Measurements from ENCODE around the gene TCAP.

Gene TCAP

GRCh38 chr17:39629898-39630297 lies 35.3 kb upstream of the TCAP start:
- no peak for DNase-seq

DNA sequence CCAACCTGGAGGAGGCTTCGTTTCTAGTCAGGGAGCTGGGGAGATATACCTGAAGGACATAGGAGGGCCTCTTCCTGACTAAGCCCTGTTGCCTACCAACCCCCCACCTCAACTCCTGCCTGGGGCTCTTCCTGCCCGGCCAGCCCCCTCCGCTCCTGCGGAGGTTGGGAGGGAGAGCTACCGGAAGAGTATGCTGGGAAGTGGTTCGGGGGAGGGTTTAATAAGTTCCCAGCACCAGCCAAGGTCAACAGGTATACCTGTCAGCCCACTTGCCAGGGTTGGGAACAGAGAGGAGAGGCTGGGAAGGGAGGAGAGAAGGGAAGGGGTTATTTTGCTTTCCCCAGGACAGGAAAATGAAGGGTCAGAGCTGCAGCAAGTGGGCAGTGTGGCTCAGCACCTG lies 33.7 kb upstream of the TCAP start:
- DNase-seq, result no peak

DNA sequence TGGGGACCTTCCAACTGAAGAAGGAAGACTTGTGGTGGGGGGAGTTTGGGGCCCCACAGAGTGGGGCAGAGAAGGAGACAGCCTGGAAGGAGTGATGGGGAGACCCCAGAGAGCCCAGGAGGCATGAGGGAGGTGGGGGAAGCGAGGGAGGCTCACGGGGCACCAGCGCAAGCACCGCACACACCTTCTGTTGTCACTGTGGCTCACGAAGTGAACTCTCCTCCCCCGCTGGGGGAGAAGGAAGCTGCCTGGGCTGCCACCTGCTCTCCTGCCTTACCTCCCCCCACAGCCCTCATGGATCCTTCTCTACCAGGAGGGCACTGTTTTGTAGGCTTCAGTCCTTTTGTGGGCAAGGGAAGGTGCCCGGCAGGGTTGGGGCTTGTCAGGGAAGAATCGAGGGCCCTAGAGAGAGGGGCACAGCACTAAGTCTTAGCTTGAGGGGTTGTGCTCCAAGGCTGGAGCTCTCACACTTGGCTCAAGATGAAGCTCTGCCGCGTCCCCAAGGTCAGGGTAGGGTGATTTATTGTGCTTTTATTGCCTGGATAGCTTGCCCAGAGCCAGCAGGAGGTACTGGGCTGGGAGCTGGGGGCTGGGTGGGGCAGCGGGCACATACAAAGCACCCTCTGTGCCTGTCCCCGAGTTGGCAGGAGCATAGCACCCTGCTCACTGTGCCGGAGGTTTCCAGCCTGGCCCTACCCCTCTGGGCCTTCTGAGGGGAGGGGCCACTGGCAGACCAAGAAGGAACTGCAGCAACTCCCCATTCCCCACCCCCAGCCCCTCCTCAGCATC lies 32.8 kb upstream of the TCAP start:
- no peak for DNase-seq

DNA sequence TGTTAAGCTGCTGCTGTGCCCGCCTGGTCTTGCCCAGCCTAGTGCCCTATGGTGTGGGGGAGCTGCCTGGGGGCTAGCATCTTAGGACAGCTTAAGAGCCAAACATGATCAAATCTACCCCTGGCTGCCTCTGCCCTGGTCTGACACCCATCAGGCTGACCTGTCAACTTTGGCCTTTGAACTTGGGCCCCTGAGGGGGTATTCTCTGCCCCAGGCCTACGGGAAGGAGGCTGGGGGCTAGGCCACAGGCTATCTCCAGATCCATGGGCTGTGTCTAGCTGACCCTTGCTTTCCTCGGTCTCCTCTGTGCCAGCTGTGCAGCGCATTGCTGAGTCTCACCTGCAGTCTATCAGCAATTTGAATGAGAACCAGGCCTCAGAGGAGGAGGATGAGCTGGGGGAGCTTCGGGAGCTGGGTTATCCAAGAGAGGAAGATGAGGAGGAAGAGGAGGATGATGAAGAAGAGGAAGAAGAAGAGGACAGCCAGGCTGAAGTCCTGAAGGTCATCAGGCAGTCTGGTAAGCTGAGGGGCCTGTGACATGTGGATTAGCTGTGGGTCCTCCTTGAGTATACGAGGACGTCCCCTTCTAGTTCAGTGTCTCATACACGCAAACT lies 31.5 kb upstream of the TCAP start:
- DNase-seq, result no peak

- no peak for DNase-seq
These were observed 30.7 kb upstream of the TCAP start for GRCh38 chr17:39634384-39634871.

GRCh38 chr17:39635614-39636176 lies 29.5 kb upstream of the TCAP start:
- DNase-seq, result no peak

- DNase-seq, result no peak
These were observed 28.6 kb upstream of the TCAP start for GRCh38 chr17:39636587-39636926.

GRCh38 chr17:39636927-39637736 lies 28.0 kb upstream of the TCAP start, which contains the start of gene STARD3:
Gene STARD3 (plus strand): TSS chr17:39637144. CDS start chr17:39653532, 16,388 bp downstream.
- peak; percentile 11 for DNase-seq

DNA sequence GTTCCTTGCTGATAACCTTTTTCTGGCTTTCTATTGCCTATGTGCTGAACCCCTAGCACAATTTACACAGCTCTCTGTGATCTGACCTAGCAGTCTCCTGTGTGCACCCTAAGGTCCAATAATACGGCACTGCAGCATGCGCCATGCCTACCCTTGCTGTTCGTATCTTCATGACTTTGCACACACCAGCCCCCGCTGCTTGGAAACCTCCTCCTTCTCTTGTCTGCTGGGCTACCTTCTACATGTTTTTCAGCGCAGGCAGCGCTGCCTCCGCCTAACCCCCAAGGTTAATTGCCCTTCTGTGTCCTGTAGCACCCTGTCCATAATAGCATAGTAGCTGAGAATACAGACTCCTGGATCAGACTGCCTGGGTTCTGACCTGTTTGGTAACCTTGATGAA lies 26.8 kb upstream of the TCAP start:
- DNase-seq, result no peak

GRCh38 chr17:39639043-39639442 lies 26.1 kb upstream of the TCAP start:
- DNase-seq, result no peak

- DNase-seq, result no peak
These were observed 25.3 kb upstream of the TCAP start for GRCh38 chr17:39639566-39640458.

- no peak for DNase-seq
These were observed 24.5 kb upstream of the TCAP start for GRCh38 chr17:39640591-39641031.

DNA sequence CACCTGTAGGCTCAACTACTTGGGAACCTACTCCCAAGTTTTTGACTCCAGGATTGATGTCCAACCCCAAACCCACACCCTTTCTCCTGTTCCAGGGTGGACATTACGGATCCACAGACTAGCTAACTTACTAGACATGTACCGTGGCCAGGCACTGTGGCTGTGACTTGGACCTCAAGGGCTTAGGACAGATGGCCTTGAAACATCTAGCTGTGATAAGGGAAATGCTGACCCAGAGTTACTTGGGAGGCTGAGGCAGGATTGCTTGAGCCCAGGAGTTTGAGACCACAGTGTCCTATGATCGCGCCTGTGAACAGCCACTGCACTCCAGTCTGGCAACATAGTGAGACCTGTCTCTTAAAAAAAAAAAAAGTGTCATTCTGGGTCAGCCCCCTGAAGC lies 24.1 kb upstream of the TCAP start:
- no peak for DNase-seq

DNA sequence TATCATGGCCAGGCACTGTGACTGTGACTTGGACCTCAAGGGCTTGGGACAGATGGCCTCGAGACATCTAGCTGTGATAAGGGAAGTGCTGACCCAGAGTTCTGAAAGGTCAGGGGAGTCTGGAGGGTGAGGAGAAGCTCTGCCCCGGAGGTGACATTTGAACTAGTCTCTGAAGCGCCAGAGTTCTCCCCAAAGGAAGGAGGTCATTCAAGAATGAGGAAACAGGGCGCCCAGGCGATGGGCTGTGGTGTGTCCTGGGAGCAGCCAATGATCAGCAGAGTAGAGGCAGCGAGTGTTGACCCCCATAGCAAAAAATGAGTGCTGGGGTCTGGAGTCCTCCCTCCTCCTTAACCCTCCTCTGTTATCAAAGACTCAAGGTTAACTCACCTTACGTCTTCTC lies 23.3 kb upstream of the TCAP start:
- DNase-seq, result no peak

GRCh38 chr17:39642291-39643074 lies 22.7 kb upstream of the TCAP start:
- DNase-seq, result no peak

- DNase-seq, result no peak
These were observed 21.9 kb upstream of the TCAP start for GRCh38 chr17:39643271-39643670.

DNA sequence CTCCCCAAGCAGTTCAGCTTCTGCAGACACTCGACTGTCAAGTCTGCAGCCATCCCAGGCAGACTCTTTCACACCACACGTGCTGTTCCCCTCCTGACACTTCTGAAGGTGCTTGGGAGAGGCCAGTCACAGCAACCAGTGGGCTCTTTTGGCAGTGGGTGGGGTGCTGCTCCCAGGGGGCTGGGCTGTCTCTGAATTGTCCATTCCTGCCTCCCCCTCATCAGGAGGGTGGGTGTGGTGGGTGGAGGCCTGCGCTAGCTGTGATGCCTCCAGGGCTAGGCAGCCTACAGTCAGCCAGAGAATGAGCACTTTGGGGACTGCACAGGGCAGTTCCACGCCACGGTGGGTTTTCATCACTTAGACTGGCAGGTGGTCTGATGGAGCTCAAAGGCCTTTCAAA lies 17.9 kb upstream of the TCAP start:
- no peak for DNase-seq

DNA sequence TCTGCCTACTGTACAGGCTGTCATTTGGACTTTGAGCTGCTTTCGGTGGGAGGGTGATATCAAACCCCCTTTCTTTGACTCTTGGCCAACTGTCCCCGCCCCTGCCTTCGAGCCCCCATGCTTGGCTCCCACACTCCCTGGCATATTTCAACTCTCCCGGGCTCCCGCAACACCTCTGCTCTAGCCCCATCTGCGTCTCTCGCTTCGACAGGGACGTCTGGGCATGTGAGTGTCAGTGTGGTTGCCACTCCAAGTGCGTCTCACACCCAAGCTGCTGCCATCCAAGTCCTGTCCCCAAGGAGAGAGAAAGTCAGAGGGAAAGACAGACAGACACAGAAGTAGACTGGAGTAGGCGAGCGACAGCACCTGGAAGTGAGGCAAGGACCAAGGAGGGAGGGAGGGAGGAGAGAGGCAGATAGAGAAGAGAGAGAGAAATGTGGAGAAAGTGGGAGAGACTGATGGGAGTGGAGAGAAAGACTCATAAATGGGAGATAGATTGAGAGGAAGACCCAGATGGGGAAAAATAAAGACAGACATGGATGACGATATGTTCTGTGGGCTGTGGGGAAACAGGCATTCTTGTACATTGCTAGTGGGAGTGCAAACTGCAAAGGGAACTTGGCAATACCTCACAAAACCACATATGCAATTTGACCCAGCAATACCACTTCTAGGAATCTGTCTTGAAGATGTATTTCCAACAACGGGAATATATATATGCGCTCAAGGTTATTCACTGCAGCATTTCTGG lies 16.4 kb upstream of the TCAP start:
- DNase-seq, result no peak

DNA sequence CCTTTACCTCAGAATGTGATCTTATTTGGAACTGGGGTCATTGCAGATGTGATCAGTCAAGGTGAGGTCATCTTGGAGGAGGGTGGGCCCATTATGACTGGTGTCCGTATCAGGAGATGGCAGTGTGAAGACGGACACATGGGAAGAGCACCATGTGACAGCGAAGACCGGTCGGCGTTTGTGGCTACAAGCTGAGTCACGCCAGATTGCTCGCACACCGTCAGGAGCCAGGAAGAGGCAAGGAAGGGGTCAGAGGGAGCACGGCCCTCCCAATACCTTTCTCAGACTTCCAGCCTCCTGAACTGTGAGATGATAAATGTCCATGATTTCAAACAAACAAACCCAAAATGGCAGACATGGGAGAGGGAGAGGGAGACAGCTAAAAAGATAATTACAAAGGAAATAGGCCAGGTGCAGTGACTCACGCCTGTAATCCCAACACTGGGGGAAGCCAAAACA lies 15.0 kb upstream of the TCAP start:
- no peak for DNase-seq

DNA sequence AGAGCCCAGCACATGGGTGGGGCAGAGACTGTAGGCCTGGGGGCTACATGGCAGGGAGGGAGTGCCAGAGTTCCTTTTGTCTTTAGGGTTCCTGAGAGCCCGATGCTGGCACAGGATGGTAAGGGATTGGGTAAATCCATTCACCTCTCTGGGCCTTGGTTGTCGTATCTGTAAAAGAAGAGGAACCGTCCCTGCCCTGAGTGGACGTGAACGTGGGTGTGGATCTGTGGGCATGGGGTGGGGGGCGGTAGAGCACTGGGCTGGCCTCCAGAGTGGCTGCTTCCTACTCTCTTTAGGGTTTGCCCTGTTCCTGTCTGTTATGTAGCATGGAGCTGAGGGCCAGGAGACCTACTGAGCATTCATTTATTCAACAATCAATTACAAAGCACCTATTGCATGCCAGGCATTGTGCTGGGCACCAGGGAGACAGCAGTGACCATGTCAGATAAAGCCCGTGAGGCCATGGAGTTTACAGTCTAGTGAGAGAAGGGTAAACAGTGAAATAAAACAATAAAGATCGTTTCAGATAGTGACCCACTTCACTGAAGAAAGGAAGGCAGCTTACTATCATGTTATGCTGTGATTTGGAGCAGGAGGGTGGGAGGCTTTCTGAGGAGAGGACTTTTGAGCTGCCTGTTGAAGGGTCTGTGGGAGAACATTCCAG lies 13.1 kb upstream of the TCAP start:
- no peak for DNase-seq
